ENCODE results near the gene UPP2. TPM values are rescaled to one million over a fixed set of nuclear protein-coding genes. Genes with fewer than 3 reads are reported as not detected.

The UPP2 gene
- not detected for total RNA-seq

DNA sequence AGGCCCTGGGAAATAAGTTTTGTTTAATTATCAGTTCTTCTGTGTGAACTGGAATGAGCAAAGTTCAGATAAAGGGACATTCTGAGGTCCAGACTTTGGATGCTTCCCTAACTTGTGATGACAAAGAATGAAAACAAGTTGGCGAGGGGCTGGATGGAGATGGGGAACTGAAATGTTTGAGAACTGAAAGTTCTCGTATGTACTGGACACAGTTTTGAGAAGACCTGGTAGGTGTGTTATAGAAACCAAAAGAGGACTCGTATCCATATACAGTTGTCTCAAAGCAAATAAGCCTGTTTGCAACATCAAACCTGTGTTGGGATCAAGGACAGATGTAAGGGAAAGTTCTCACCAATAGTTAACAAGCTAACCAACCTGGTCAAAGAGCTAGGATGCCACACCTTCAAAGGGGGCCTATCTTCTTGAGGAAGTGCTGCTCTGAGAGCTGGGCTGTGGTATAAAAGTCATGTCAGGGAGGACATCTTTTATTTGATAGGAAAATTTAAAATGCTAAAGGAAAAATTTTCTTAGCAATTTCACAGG is at the start of gene UPP2:
Gene UPP2, plus strand, starts transcription at position 493 of the 543 bp plus-strand sequence. CDS start 188 bp downstream, outside the sequence.
- H3K27me3 ChIP-seq (replicated peaks; ENCODE audit: insufficient read depth) = no peaks in the 10 kb centered on the region
- TF ChIP-seq, protein P1, sequence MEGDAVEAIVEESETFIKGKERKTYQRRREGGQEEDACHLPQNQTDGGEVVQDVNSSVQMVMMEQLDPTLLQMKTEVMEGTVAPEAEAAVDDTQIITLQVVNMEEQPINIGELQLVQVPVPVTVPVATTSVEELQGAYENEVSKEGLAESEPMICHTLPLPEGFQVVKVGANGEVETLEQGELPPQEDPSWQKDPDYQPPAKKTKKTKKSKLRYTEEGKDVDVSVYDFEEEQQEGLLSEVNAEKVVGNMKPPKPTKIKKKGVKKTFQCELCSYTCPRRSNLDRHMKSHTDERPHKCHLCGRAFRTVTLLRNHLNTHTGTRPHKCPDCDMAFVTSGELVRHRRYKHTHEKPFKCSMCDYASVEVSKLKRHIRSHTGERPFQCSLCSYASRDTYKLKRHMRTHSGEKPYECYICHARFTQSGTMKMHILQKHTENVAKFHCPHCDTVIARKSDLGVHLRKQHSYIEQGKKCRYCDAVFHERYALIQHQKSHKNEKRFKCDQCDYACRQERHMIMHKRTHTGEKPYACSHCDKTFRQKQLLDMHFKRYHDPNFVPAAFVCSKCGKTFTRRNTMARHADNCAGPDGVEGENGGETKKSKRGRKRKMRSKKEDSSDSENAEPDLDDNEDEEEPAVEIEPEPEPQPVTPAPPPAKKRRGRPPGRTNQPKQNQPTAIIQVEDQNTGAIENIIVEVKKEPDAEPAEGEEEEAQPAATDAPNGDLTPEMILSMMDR (IDR thresholded peaks at IDR 0.05) = no peak
- no peaks in the 10 kb centered on the region for H3K36me3 ChIP-seq
- H3K27ac ChIP-seq = no peak within 1 kb of the TSS
- ATAC-seq (ENCODE audit: insufficient number of reproducible peaks, low FRiP score, low read depth) = no peak
- H3K9me3 ChIP-seq = no peaks in the 10 kb centered on the region
- DNase-seq (ENCODE audit: low spot score) = no peak
- no peak within 1 kb of the TSS for H3K4me3 ChIP-seq
- H3K4me1 ChIP-seq (ENCODE audit: control insufficient read depth in 1 of 2, low read depth in 2 of 2) = no peaks in the 10 kb centered on the region

DNA sequence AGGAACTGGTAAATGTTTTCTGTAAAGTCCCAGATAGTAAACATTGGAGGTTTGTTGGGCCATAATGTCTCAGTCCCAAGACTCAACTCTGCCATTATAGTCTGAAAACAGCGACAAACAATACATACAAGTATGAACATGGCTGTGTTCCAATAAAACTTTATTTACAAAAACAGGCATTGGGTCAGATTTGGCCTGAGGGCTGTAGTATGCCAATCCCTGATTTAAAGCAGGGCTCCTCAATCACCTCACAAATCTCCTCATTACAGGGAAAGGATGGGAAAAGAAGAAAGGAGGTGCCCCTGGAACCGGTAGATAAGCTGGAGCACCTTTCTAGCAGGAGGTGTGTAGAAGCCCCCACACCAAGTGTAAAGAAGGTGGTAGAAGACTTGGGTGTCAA is 48.9 kb upstream of the UPP2 start:
- H3K4me1 ChIP-seq (ENCODE audit: control insufficient read depth in 1 of 2, low read depth in 2 of 2) = no peaks in the 10 kb centered on the region
- TF ChIP-seq, protein P1 (IDR thresholded peaks at IDR 0.05) = no peak
- no peaks in the 10 kb centered on the region for H3K36me3 ChIP-seq
- H3K27me3 ChIP-seq (replicated peaks; ENCODE audit: insufficient read depth) = no peaks in the 10 kb centered on the region
- ATAC-seq (ENCODE audit: insufficient number of reproducible peaks, low FRiP score, low read depth) = no peak
- H3K9me3 ChIP-seq = no peaks in the 10 kb centered on the region
- no peak overlapping the region for H3K27ac ChIP-seq
- no peak for DNase-seq (ENCODE audit: low spot score)
- no peak overlapping the region for H3K4me3 ChIP-seq

DNA sequence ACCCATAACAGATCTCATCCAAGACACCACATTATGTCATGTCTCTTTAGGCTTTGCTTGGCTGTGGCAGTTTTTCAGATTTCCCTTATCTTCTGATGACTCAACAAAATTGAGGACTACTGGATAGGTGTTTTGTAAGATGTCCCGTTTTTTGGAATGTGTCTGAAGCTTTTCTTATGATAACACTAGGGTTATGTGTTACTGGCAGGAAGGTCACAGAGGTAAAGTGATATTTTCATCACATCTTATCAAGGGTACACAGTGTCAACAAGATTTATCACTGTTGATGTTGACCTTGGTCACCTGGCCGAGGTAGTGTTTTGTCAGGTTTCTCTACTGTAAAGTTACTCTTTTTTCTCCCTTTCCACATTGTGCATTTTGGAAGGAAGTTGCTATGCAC is 44.8 kb upstream of the UPP2 start:
- ATAC-seq (ENCODE audit: insufficient number of reproducible peaks, low FRiP score, low read depth) = no peak
- Histone ChIP-seq H3K27ac (no peak overlapping the region), H3K36me3 (no peaks in the 10 kb centered on the region), H3K27me3 (replicated peaks; ENCODE audit: insufficient read depth) (no peaks in the 10 kb centered on the region), H3K4me3 (no peak overlapping the region), H3K9me3 (no peaks in the 10 kb centered on the region), H3K4me1 (ENCODE audit: control insufficient read depth in 1 of 2, low read depth in 2 of 2) (no peaks in the 10 kb centered on the region)
- DNase-seq (ENCODE audit: low spot score) = no peak
- TF ChIP-seq, protein P1 (IDR thresholded peaks at IDR 0.05) = no peak

DNA sequence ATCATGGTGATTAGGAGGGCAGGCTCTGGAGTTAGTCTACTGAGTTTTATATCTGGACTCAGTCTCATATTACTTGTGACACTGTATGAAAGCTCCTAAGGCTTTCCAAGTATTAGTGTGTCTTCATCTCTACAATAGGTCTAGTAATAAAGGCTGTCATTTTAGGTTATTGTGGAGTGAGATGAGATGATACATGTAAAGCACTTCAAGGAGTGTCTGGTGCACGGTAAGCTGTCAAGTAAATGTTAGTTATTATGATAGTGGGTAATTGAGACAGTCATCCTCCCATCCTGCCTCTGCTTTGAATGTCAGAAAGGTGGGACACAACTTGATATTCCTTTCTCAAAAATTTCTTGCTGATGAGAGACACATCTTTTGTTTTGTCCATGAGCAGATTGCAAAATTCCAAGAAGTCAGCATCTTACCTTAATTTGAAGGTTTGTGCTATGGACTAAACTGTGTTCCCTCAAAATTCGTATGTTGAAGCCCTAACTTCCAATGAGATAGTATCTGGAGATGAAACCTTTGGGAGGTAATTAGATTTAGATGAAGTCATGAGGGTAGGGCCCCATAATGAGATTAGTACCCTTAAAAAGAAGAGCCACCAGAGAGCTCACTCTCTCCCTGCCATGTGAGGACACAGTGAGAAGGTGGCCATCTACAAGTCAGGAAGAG is 41.4 kb upstream of the UPP2 start:
- ATAC-seq (ENCODE audit: insufficient number of reproducible peaks, low FRiP score, low read depth) (no peak), DNase-seq (ENCODE audit: low spot score) (no peak)
- Histone ChIP-seq H3K4me3 (no peak overlapping the region), H3K27ac (no peak overlapping the region), H3K9me3 (no peaks in the 10 kb centered on the region), H3K36me3 (no peaks in the 10 kb centered on the region), H3K27me3 (replicated peaks; ENCODE audit: insufficient read depth) (no peaks in the 10 kb centered on the region), H3K4me1 (ENCODE audit: control insufficient read depth in 1 of 2, low read depth in 2 of 2) (no peaks in the 10 kb centered on the region)
- TF ChIP-seq, protein P1 (IDR thresholded peaks at IDR 0.05) = no peak

DNA sequence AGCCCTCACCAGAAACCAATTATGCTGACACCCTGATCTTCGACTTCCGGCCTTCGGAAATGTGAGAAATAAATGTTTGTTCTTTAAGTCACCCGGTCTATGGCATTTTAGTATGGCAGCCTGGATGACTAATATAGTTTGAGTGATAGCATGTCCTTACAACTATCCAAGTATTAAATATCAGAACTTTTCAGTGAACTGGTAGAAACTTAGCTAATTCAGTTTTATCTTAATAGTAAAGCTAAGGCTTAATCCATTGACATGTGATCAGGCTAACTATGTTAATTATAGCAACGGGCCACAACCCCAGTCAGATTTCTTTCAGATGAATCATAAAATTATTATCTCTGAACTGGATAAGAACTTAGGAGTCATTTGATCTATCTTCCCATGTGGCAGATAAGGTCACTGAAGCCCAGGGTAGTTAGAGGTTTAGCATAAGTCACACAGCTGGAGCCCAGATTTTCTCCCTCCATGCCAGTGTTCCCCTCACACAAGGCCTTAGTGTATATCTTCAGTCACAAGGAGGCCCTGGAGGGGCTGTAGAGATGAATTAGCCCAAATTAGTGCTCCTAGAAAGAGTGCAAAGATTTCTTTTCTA is 40.7 kb upstream of the UPP2 start:
- Histone ChIP-seq H3K36me3 (no peaks in the 10 kb centered on the region), H3K27me3 (replicated peaks; ENCODE audit: insufficient read depth) (no peaks in the 10 kb centered on the region), H3K4me1 (ENCODE audit: control insufficient read depth in 1 of 2, low read depth in 2 of 2) (no peaks in the 10 kb centered on the region), H3K27ac (no peak overlapping the region), H3K9me3 (no peaks in the 10 kb centered on the region), H3K4me3 (no peak overlapping the region)
- TF ChIP-seq, protein P1 (IDR thresholded peaks at IDR 0.05) = no peak
- DNase-seq (ENCODE audit: low spot score) (no peak), ATAC-seq (ENCODE audit: insufficient number of reproducible peaks, low FRiP score, low read depth) (no peak)
